GM21423 (cell line): ENCODE data around the gene FABP1.

ENCODE experiments used
- ATAC-seq: cut with Tn5 transposase; IDR thresholded peaks from one replicate; pipeline ENCODE4 v1.9.1; 2021; ENCODE audit warnings: mild to moderate bottlenecking, moderate library complexity; ENCODE audit not compliant: unreplicated experiment

Gene FABP1

GRCh38 chr2:88139203-88139702 is 11.4 kb upstream of the FABP1 start:
- ATAC-seq, result no peak

DNA sequence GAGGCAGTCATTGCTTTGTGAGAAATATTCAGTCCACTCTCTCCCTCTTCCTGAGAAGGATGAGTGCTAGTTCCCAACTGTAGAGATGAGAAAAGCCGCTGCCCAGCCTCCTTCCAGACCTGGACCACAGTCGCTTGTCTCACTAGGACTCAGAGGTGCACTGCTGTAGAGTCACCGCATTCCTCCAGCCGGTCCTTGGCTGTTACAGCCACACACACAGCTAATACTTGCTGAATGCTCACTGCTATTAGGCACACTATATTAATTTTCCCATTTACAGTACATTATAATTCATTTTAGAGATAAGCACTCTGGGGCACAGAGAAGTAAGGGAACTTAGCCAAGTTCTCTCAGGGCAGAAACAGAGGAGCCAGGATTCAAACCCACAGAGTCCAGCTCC is 10.0 kb upstream of the FABP1 start:
- ATAC-seq, result no peak

GRCh38 chr2:88136817-88137216 is 9.0 kb upstream of the FABP1 start:
- ATAC-seq, result no peak

DNA sequence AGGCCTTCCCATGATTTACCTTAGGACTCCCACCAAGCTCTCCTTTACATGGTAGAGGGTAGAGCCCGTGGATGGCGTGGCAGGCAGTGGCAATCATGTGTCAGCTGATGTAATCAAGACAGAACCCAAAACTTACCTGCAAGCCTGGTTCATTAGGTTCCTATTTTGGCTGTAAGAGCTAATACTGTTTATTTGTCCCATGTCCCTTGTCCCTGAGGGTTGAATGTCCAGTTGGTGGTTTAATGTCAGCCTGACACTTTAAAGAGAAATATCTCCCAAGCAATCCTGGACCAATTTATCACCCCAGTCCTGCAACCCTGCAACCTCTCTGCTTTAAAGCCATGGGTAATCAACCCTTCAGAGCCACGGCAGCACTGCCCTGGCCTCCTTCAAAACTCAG is 6.0 kb upstream of the FABP1 start:
- no peak for ATAC-seq

DNA sequence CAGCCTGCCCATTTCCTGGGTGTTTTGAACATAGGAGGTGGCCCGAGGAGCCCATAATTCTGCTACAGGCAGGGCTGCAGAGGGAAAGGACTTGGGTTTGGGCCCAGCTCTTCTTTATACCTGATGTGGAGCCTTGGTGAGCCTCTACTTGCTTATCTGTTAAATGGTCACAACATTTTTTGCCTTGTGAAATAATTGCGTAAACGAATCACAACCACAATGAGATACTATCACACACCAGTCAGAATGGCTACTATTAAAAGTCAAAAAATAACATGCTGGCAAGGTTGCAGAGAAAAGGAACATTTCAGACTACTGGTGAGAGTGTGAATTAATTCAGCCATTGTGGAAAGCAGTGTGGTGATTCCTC is 4.1 kb upstream of the FABP1 start:
- ATAC-seq, result no peak

DNA sequence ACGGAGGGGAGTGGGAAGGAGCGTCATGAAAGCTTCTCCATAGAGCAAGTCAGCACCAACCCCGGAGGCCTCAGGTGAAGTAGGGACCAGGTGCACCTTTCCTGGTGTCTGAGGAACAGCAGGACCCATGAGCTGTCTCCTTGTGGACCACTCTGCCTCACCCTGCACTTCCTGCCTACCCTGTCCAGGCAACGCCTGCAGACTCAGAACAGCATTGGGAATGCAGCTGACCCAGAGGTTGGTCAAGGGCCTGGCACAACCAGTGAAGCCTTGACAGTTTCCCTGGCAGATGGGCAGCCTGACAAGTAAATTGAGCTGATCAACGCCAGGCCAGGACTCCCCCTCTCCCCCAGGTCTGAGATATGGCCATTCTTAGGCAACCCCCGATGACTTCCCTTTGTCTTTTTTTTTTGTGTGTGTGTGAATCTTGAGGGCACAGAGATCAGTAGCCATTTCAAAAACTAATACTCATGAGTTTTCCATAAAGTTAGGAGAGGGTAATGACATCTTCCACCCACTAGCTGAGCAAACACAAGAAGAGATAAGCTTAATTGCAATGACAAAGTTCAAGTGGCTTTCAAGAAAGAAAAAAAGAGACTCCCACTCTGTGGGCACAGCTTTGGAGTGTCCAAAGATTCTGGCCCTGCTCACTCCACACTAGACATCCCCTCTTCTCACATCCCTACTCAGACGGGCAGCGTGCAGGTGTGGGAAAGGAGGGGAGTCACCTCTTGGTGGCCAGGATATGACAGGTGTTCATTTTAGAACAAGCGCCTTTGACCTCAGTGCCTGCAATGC is 3.5 kb upstream of the FABP1 start:
- no peak for ATAC-seq

GRCh38 chr2:88129313-88129959 is 1.6 kb upstream of the FABP1 start:
- ATAC-seq, result no peak

- ATAC-seq, result no peak
These were observed 921 bp upstream of the FABP1 start for GRCh38 chr2:88128654-88129312.

- ATAC-seq, result no peak
These were observed 299 bp downstream of the FABP1 start for GRCh38 chr2:88127638-88127887.

- ATAC-seq, result no peak
These were observed 857 bp downstream of the FABP1 start for GRCh38 chr2:88126772-88127637.

- no peak for ATAC-seq
These were observed 1.7 kb downstream of the FABP1 start for GRCh38 chr2:88125924-88126771.

DNA sequence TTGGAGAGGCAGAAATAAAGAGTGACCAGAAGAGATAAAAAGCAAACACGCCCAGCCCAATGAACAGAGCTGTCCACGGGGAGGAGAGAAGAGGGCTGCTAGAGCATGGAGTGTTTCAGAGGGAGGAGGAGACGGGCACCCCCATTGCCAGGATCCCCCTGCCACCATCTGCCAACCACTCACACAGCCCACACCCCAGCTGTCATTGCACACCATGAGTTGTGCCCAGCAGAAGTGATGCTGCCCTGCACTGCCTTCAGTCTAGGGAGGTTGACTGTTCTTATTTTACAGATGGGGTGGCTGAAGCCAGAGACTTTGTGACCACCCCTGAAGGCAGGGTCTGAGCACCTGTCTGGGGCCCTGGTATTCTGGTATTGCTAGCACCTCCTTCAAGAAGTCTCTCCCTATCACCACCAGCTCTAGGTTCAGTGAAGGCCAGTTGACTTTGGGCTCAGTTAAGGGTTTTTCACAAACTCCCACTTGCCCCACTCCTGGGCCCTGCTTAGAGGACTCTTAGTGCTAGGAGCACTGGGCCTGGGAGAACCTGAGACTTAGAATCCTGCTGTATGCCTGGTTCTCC is 2.4 kb downstream of the FABP1 start:
- no peak for ATAC-seq

GRCh38 chr2:88123975-88124917 is 3.6 kb downstream of the FABP1 start:
- no peak for ATAC-seq

GRCh38 chr2:88123164-88123974 is 4.5 kb downstream of the FABP1 start:
- ATAC-seq, result no peak

DNA sequence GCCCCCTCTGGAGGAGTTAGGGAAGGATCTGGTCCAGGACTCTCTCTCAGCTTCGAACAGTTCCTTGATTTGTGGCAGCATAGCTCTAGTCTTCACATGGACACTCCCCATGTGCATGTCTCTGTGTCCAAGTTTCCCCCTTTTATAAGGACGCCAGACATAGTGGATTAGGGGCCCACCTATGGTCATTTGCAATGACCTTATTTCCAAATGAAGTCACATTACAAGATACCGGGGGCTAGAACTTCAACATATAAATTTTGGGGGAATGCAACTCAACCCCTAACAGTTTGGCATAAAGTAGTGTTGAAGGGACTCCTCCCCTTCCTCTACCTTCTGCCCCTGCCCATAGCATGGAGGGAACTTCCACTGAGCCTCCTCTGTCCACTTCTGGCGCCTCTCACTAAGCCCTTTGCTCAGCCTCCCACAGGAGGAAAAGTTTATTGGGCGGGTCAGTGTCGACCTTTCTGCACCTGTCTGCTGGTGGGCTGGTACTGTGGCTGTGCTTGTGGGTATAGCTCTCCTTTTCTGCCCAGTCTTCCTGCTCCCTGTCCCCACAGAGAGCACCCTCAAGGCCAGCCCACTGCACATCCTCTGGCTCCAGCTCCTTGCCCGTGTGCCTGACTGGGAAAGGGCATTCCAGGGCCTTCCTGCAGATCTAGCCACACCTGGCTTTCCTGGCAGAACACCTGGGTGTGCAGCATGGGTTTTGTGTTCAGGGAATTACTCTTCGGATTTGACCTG is 5.5 kb downstream of the FABP1 start:
- ATAC-seq, result no peak

- no peak for ATAC-seq
These were observed 6.2 kb downstream of the FABP1 start for GRCh38 chr2:88121678-88122077.

- ATAC-seq, result no peak
These were observed 9.9 kb downstream of the FABP1 start for GRCh38 chr2:88117973-88118372.
